Spleen (tissue), 7 donors: ENCODE measurements around the gene HPCAL1.

Experiments used
- POLR2A ChIP-seq, 3 donors: fragments of 450-650 bp; IDR thresholded peaks; one replicate each; pipeline ENCODE4 v1.5.1; 2017; ENCODE audit warnings: antibody characterized with exemption in 3 of 3, mild to moderate bottlenecking in 1 of 3
- TF ChIP-seq, protein P1 (sequence below), 11 experiments: fragments of 200-600 bp in 7 of 11; fragments of 450-650 bp in 4 of 11; sonication (generic) in 4 of 11; IDR thresholded peaks in 8 of 11; conservative IDR thresholded peaks in 3 of 11; 1 replicate in 7 of 11; 2 replicates in 4 of 11; pipeline versions ENCODE4 v1.4.0 to v1.8.0; 2016 to 2021; ENCODE audit warnings: antibody characterized with exemption in 11 of 11, inconsistent platforms in 4 of 11, mild to moderate bottlenecking in 1 of 11
- donor health status: DM: no; HTN: no; CAD: no; lungs with moderate emphysema.
- donor health status: DM: no; HTN: no; CAD: no.
- donor health status: DM: no; HTN: no; CAD: no.

DNA sequence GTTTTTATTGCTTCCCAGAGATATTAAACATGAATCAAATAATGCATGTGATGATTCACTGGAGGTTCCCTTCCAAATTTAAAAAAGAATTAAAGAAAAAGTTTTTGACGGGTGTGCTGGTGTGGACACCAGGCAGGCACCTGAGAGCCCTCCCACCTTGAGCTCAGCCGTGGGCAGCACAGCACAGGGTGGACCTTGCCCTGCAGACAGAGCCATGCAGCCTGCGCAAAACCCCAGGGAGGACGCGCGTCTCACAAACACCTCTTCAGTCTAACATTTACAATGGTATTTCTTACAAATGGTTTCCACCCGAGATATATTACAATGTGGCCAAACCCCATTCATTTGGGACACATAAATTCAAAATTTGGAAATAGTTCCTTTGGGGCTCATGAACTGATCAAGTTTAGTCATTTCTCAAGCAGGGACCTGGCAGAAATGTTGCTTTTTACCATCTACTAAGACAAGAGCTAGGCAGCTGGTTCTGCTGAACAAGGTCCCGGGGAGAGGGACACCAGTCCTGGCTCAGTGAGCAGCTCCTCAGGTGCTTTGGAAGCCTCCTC lies 100.0 kb downstream of the HPCAL1 start:
- TF ChIP-seq, protein P1, sequence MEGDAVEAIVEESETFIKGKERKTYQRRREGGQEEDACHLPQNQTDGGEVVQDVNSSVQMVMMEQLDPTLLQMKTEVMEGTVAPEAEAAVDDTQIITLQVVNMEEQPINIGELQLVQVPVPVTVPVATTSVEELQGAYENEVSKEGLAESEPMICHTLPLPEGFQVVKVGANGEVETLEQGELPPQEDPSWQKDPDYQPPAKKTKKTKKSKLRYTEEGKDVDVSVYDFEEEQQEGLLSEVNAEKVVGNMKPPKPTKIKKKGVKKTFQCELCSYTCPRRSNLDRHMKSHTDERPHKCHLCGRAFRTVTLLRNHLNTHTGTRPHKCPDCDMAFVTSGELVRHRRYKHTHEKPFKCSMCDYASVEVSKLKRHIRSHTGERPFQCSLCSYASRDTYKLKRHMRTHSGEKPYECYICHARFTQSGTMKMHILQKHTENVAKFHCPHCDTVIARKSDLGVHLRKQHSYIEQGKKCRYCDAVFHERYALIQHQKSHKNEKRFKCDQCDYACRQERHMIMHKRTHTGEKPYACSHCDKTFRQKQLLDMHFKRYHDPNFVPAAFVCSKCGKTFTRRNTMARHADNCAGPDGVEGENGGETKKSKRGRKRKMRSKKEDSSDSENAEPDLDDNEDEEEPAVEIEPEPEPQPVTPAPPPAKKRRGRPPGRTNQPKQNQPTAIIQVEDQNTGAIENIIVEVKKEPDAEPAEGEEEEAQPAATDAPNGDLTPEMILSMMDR (IDR thresholded peaks at IDR 0.05 in 8 of 11, conservative IDR thresholded peaks at IDR 0.05 in 3 of 11) = no peak
- no peak for TF ChIP-seq POLR2A (IDR thresholded peaks at IDR 0.05)
